OCI-LY3 (cell line): ENCODE data around the gene CELF1.

Experiments
- EZH2phosphoT487 ChIP-seq: fragments of 200-600 bp; shearing (Covaris generic); IDR thresholded peaks from 2 replicates; pipeline ENCODE4 v1.6.1; 2018; ENCODE audit warnings: antibody characterized with exemption, mixed run types, low read depth
- TF ChIP-seq, protein P1 (sequence below): fragments of 200-600, 300-600 bp; sonication (generic); IDR thresholded peaks from 2 replicates; pipeline ENCODE4 v1.5.1; 2014; ENCODE audit warnings: antibody characterized with exemption, low read length, low read depth

DNA sequence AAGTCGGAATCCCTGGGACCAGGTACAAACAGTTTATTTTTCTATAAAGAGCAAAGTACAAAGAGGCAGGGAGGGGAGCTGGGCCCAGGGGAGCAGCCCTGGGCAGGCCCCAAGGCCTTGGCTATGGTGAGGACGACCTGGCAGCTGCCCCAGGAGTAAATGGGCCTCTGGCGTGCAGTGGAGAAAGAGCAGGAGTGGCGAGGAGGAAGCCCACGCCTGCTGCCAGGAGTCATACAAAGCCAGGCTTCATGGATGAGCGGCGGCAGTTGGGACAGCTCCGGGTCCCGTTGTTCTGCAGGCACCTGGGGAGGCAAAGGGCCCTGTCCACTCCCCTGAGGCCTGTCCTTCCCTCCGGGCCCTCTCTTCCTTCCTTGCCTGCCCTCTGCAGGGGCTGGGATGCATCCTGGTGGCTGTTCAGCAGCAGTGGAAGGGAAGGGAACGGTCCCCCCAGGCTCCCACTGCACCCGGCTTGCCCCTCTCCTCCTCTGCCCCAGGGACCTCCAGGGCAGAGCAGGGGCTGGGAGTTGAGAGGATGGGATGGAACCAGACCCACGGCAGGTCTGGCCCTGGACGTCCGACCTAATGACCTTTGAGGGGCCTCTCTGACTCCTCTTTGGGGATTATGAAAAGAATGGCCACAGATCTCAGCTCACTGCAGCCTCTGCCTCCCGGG, 115.0 kb downstream of the CELF1 start:
- TF ChIP-seq, protein P1, sequence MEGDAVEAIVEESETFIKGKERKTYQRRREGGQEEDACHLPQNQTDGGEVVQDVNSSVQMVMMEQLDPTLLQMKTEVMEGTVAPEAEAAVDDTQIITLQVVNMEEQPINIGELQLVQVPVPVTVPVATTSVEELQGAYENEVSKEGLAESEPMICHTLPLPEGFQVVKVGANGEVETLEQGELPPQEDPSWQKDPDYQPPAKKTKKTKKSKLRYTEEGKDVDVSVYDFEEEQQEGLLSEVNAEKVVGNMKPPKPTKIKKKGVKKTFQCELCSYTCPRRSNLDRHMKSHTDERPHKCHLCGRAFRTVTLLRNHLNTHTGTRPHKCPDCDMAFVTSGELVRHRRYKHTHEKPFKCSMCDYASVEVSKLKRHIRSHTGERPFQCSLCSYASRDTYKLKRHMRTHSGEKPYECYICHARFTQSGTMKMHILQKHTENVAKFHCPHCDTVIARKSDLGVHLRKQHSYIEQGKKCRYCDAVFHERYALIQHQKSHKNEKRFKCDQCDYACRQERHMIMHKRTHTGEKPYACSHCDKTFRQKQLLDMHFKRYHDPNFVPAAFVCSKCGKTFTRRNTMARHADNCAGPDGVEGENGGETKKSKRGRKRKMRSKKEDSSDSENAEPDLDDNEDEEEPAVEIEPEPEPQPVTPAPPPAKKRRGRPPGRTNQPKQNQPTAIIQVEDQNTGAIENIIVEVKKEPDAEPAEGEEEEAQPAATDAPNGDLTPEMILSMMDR = no peak
- TF ChIP-seq EZH2phosphoT487 = no peak
